H9 (cell line): Measurements from ENCODE around the gene CXXC1. TPM values are rescaled to one million over a fixed set of nuclear protein-coding genes. Genes with fewer than 3 reads are reported as not detected.

Experiments
- DNase-seq: peaks from one replicate; pipeline ENCODE4 v3.0.0-alpha.2; 2017
- H2AFZ ChIP-seq: one replicate; pipeline ENCODE4 v1.6.1; 2013; ENCODE audit warnings: mild to moderate bottlenecking, low read length, control low read depth, moderate library complexity
- H2AK5ac ChIP-seq: 2 replicates; pipeline ENCODE4 v1.6.1; 2013; ENCODE audit warnings: low read length, control low read depth, mixed read lengths; ENCODE audit not compliant: insufficient read length
- H2BK120ac ChIP-seq: one replicate; pipeline ENCODE4 v1.6.1; 2013; ENCODE audit warnings: low read depth, mild to moderate bottlenecking, low read length, control low read depth, inconsistent platforms; ENCODE audit not compliant: poor library complexity, severe bottlenecking
- H2BK12ac ChIP-seq: 2 replicates; pipeline ENCODE4 v1.6.1; 2013; ENCODE audit warnings: low read length, control low read depth, mixed read lengths, low read depth; ENCODE audit not compliant: insufficient read length
- H2BK15ac ChIP-seq: 2 replicates; pipeline ENCODE4 v1.6.1; 2013; ENCODE audit warnings: low read depth, low read length, control low read depth
- H2BK20ac ChIP-seq: one replicate; pipeline ENCODE4 v1.6.1; 2013; ENCODE audit warnings: low read depth, mild to moderate bottlenecking, low read length, control low read depth, inconsistent platforms; ENCODE audit not compliant: poor library complexity, severe bottlenecking
- H2BK5ac ChIP-seq: 2 replicates; pipeline ENCODE4 v1.6.1; 2013; ENCODE audit warnings: low read length, control low read depth, mixed read lengths; ENCODE audit not compliant: insufficient read length
- H3K14ac ChIP-seq: 2 replicates; pipeline ENCODE4 v1.6.1; 2013; ENCODE audit warnings: low read length, control low read depth; ENCODE audit not compliant: insufficient read depth
- H3K18ac ChIP-seq: 2 replicates; pipeline ENCODE4 v1.6.1; 2013; ENCODE audit warnings: low read depth, mild to moderate bottlenecking, mixed read lengths, low read length, control low read depth; ENCODE audit not compliant: insufficient read length
- H3K23ac ChIP-seq: 2 replicates; pipeline ENCODE4 v1.6.1; 2013; ENCODE audit warnings: low read length, control low read depth, mixed read lengths, low read depth; ENCODE audit not compliant: insufficient read length
- H3K23me2 ChIP-seq: 2 replicates; pipeline ENCODE4 v1.6.1; 2013; ENCODE audit warnings: low read depth, mild to moderate bottlenecking, mixed read lengths, low read length, control low read depth; ENCODE audit not compliant: insufficient read length, poor library complexity, severe bottlenecking
- H3K27ac ChIP-seq: 2 replicates; pipeline ENCODE4 v1.5.1; 2013; ENCODE audit warnings: low read length, control low read depth, mixed read lengths, low read depth; ENCODE audit not compliant: insufficient read length
- H3K27me3 ChIP-seq: 2 replicates; pipeline ENCODE4 v1.6.1; 2013; ENCODE audit warnings: low read length, control low read depth, inconsistent platforms; ENCODE audit not compliant: insufficient read depth
- H3K4ac ChIP-seq: 2 replicates; pipeline ENCODE4 v1.6.1; 2013; ENCODE audit warnings: low read depth, mild to moderate bottlenecking, control low read depth, inconsistent platforms, low read length, moderate library complexity
- H3K4me1 ChIP-seq: 2 replicates; pipeline ENCODE4 v1.6.1; 2013; ENCODE audit warnings: low read length, control low read depth, inconsistent platforms; ENCODE audit not compliant: insufficient read depth
- H3K4me2 ChIP-seq: 2 replicates; pipeline ENCODE4 v1.6.1; 2013; ENCODE audit warnings: low read length, control low read depth, mixed read lengths; ENCODE audit not compliant: insufficient read length, insufficient read depth
- H3K56ac ChIP-seq: 2 replicates; pipeline ENCODE4 v1.6.1; 2013; ENCODE audit warnings: low read depth, mild to moderate bottlenecking, mixed read lengths, low read length, control low read depth; ENCODE audit not compliant: insufficient read length
- H3K79me1 ChIP-seq: 2 replicates; pipeline ENCODE4 v1.6.1; 2013; ENCODE audit warnings: low read depth, mild to moderate bottlenecking, moderate library complexity, low read length, control low read depth, inconsistent platforms; ENCODE audit not compliant: insufficient read depth, poor library complexity, severe bottlenecking
- H3K79me2 ChIP-seq: 2 replicates; pipeline ENCODE4 v1.6.1; 2013; ENCODE audit warnings: low read length, control low read depth, inconsistent platforms; ENCODE audit not compliant: insufficient read depth
- H3K9ac ChIP-seq: 2 replicates; pipeline ENCODE4 v1.6.1; 2013; ENCODE audit warnings: low read length, control low read depth, mixed read lengths; ENCODE audit not compliant: insufficient read length; ENCODE audit errors: extremely low read depth
- H3K9me3 ChIP-seq: one replicate; pipeline ENCODE4 v1.6.1; 2013; ENCODE audit warnings: low read depth, low read length, inconsistent platforms; ENCODE audit not compliant: control insufficient read depth
- H3T11ph ChIP-seq: one replicate; pipeline ENCODE4 v1.6.1; 2013; ENCODE audit warnings: mild to moderate bottlenecking, low read length, control low read depth, inconsistent platforms
- H4K20me1 ChIP-seq: one replicate; pipeline ENCODE4 v1.6.1; 2013; ENCODE audit not compliant: control insufficient read depth, insufficient read length, insufficient read depth
- H4K5ac ChIP-seq: 2 replicates; pipeline ENCODE4 v1.6.1; 2013; ENCODE audit warnings: low read depth, mild to moderate bottlenecking, mixed read lengths, low read length, control low read depth; ENCODE audit not compliant: insufficient read length
- H4K8ac ChIP-seq: replicated peaks from 2 replicates; pipeline ENCODE4 v1.6.1; 2013; ENCODE audit warnings: low read length, control low read depth, mixed read lengths, low read depth; ENCODE audit not compliant: insufficient read length
- H4K91ac ChIP-seq: 2 replicates; pipeline ENCODE4 v1.6.1; 2013; ENCODE audit warnings: low read depth, mild to moderate bottlenecking, moderate library complexity, mixed read lengths, low read length, control low read depth; ENCODE audit not compliant: insufficient read length
- H3K27ac Mint-ChIP-seq, 3 experiments: 2 replicates in 2 of 3; 3 replicates in 1 of 3; pipeline ENCODE4 v1.8.0; 2020 to 2021; ENCODE audit warnings: mixed read lengths in 3 of 3, mild to moderate bottlenecking in 1 of 3, moderate library complexity in 1 of 3
- H3K27me3 Mint-ChIP-seq: 2 replicates; pipeline ENCODE4 v1.8.0; 2021; ENCODE audit warnings: low read depth, mild to moderate bottlenecking, moderate library complexity, mixed read lengths
- H3K36me3 Mint-ChIP-seq, 3 experiments: 2 replicates in 2 of 3; 3 replicates in 1 of 3; pipeline ENCODE4 v1.8.0; 2020 to 2021; ENCODE audit warnings: low read depth in 3 of 3, mixed read lengths in 3 of 3; ENCODE audit not compliant: insufficient read depth in 1 of 3
- H3K4me1 Mint-ChIP-seq, 2 experiments: 2 replicates each; pipeline ENCODE4 v1.8.0; 2020; ENCODE audit warnings: mixed read lengths in 2 of 2
- H3K4me3 Mint-ChIP-seq, 2 experiments: 2 replicates in 1 of 2; 3 replicates in 1 of 2; pipeline ENCODE4 v1.8.0; 2020 to 2021; ENCODE audit warnings: mild to moderate bottlenecking in 2 of 2, mixed read lengths in 2 of 2, moderate library complexity in 1 of 2
- H3K9me3 Mint-ChIP-seq, 2 experiments: 2 replicates in 1 of 2; 3 replicates in 1 of 2; pipeline ENCODE4 v1.8.0; 2020; ENCODE audit warnings: mild to moderate bottlenecking in 2 of 2, mixed read lengths in 2 of 2, moderate library complexity in 1 of 2
- WGBS: extraction: QIAGEN DNeasy Blood & Tissue Kit; methylation state at CpG from one replicate; pipeline ENCODE4 v1.1.7; 2013; ENCODE audit warnings: missing lambda C conversion rate, low lambda C conversion rate, mixed read lengths; ENCODE audit not compliant: insufficient read length; ENCODE audit errors: extremely low coverage; 5-methylcytosine and 5-hydroxymethylcytosine counted together
- total RNA-seq: library from RNA; stranded (reverse); gene quantifications from 2 replicates; pipeline ENCODE4 v1.2.1, GENCODE V29; 2021
- TF ChIP-seq, protein P1 (sequence below): fragments of 200-600 bp; sonication (generic); conservative IDR thresholded peaks from 3 replicates; pipeline ENCODE4 v1.8.0; 2021; ENCODE audit warnings: antibody characterized with exemption, mild to moderate bottlenecking

The CXXC1 gene
- total RNA-seq, 1 experiment from 2014 or later, result 95.9 TPM

GRCh38 chr18:50266248-50266704 lies 21.2 kb downstream of the CXXC1 start, which contains the start of gene CFAP53:
CFAP53 (minus strand) TSS chr18:50266495; CDS start chr18:50266404, 91 bp downstream.
- no peak within 1 kb of the TSS for H3K18ac ChIP-seq
- H2BK15ac ChIP-seq, result no peak within 1 kb of the TSS
- TF ChIP-seq, protein P1, sequence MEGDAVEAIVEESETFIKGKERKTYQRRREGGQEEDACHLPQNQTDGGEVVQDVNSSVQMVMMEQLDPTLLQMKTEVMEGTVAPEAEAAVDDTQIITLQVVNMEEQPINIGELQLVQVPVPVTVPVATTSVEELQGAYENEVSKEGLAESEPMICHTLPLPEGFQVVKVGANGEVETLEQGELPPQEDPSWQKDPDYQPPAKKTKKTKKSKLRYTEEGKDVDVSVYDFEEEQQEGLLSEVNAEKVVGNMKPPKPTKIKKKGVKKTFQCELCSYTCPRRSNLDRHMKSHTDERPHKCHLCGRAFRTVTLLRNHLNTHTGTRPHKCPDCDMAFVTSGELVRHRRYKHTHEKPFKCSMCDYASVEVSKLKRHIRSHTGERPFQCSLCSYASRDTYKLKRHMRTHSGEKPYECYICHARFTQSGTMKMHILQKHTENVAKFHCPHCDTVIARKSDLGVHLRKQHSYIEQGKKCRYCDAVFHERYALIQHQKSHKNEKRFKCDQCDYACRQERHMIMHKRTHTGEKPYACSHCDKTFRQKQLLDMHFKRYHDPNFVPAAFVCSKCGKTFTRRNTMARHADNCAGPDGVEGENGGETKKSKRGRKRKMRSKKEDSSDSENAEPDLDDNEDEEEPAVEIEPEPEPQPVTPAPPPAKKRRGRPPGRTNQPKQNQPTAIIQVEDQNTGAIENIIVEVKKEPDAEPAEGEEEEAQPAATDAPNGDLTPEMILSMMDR, result no peak
- H3K4me1 ChIP-seq, result no peaks in the 10 kb centered on the region
- no peak within 1 kb of the TSS for H2BK20ac ChIP-seq
- H3K4me2 ChIP-seq, result peak within 1 kb of the TSS; percentile 27
- no peaks in the 10 kb centered on the region for H3K23me2 ChIP-seq
- H3K9me3 ChIP-seq, result no peaks in the 10 kb centered on the region
- Mint-ChIP-seq H3K27ac (peak within 1 kb of the TSS in 1 of 3 experiments; percentile 83; a peak in 2 of 7 replicates), H3K4me3 (peak within 1 kb of the TSS; percentile 79 to 88), H3K27me3 (peaks cover 6% of the 10 kb centered on the region), H3K9me3 (no peaks in the 10 kb centered on the region), H3K36me3 (peaks cover 10 to 22% (median 20%) of the 10 kb centered on the region in 3 experiments; a peak in 6 of 7 replicates), H3K4me1 (peaks cover 6 to 10% of the 10 kb centered on the region in 2 experiments; a peak in 3 of 4 replicates)
- no peak within 1 kb of the TSS for H3T11ph ChIP-seq
- H3K56ac ChIP-seq, result no peak within 1 kb of the TSS
- H3K4ac ChIP-seq, result no peak within 1 kb of the TSS
- DNase-seq, result peak; percentile 95
- no peak within 1 kb of the TSS for H2BK120ac ChIP-seq
- H4K20me1 ChIP-seq, result no peaks in the 10 kb centered on the region
- no peaks in the 10 kb centered on the region for H3K79me2 ChIP-seq
- no peak within 1 kb of the TSS for H3K27ac ChIP-seq
- H2BK12ac ChIP-seq, result no peak within 1 kb of the TSS
- no peak within 1 kb of the TSS for H2BK5ac ChIP-seq
- H3K9ac ChIP-seq, result no peak within 1 kb of the TSS
- H3K14ac ChIP-seq, result no peak within 1 kb of the TSS
- no CpG with 5 or more reads among the region's 37 CpGs for WGBS
- no peak within 1 kb of the TSS for H3K23ac ChIP-seq
- no peaks in the 10 kb centered on the region for H3K79me1 ChIP-seq
- H3K27me3 ChIP-seq, result no peaks in the 10 kb centered on the region
- H4K5ac ChIP-seq, result no peak within 1 kb of the TSS
- H2AFZ ChIP-seq, result no peak within 1 kb of the TSS
- H2AK5ac ChIP-seq, result no peak within 1 kb of the TSS
- no peak within 1 kb of the TSS for H4K91ac ChIP-seq
- H4K8ac ChIP-seq, result no peak within 1 kb of the TSS
